ENCODE data around the gene PPP2R5C.

DNA sequence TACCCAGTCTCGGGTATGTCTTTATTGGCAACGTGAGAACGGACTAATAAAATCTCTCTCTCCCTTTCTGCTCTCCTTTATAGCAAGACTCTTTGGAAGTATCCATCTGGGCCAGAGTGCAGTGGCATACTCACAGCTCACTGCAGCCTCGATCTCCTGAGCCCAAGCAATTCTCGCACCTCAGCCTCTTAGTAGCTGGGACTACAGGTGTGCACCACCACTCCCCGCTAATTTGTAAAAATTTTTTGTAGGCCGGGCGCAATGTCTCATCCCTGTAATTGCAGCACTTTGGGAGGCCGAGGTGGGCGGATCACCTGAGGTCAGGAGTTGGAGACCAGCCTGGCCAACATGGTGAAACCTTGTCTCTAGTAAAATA is 33.2 kb upstream of the PPP2R5C start:
- TF ChIP-seq, protein P1, sequence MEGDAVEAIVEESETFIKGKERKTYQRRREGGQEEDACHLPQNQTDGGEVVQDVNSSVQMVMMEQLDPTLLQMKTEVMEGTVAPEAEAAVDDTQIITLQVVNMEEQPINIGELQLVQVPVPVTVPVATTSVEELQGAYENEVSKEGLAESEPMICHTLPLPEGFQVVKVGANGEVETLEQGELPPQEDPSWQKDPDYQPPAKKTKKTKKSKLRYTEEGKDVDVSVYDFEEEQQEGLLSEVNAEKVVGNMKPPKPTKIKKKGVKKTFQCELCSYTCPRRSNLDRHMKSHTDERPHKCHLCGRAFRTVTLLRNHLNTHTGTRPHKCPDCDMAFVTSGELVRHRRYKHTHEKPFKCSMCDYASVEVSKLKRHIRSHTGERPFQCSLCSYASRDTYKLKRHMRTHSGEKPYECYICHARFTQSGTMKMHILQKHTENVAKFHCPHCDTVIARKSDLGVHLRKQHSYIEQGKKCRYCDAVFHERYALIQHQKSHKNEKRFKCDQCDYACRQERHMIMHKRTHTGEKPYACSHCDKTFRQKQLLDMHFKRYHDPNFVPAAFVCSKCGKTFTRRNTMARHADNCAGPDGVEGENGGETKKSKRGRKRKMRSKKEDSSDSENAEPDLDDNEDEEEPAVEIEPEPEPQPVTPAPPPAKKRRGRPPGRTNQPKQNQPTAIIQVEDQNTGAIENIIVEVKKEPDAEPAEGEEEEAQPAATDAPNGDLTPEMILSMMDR (conservative IDR thresholded peaks at IDR 0.05; ENCODE audit: low read depth, low read length) = no peak
- TF ChIP-seq FOS (IDR thresholded peaks at IDR 0.05; ENCODE audit: low read depth, low read length) (no peak), POLR2A (IDR thresholded peaks at IDR 0.05; ENCODE audit: low read depth, low read length) (no peak)
- TF ChIP-seq, protein P2, sequence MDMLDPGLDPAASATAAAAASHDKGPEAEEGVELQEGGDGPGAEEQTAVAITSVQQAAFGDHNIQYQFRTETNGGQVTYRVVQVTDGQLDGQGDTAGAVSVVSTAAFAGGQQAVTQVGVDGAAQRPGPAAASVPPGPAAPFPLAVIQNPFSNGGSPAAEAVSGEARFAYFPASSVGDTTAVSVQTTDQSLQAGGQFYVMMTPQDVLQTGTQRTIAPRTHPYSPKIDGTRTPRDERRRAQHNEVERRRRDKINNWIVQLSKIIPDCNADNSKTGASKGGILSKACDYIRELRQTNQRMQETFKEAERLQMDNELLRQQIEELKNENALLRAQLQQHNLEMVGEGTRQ (IDR thresholded peaks at IDR 0.05; ENCODE audit: low read depth, low read length) = no peak
